ENCODE measurements around the gene P2RX3.

Gene P2RX3

GRCh38 chr11:57309106-57310059 lies 28.8 kb upstream of the P2RX3 start:
- no peak for DNase-seq (ENCODE audit: low read depth in 2 of 2)

GRCh38 chr11:57310091-57310490 lies 28.1 kb upstream of the P2RX3 start:
- no peak for DNase-seq (ENCODE audit: low read depth in 2 of 2)

- no peak for DNase-seq (ENCODE audit: low read depth in 2 of 2)
Observed at GRCh38 chr11:57310630-57311086, 27.5 kb upstream of the P2RX3 start.

GRCh38 chr11:57311109-57311936 lies 26.8 kb upstream of the P2RX3 start:
- no peak for DNase-seq (ENCODE audit: low read depth in 2 of 2)

- DNase-seq (ENCODE audit: low read depth in 2 of 2): no peak
Observed at GRCh38 chr11:57312511-57313021, 25.6 kb upstream of the P2RX3 start.

- DNase-seq (ENCODE audit: low read depth in 2 of 2): no peak
Observed at GRCh38 chr11:57313071-57313787, 24.9 kb upstream of the P2RX3 start.

GRCh38 chr11:57313788-57314135 lies 24.4 kb upstream of the P2RX3 start:
- no peak for DNase-seq (ENCODE audit: low read depth in 2 of 2)

- no peak for DNase-seq (ENCODE audit: low read depth in 2 of 2)
Observed at GRCh38 chr11:57314221-57314973, 23.8 kb upstream of the P2RX3 start.

- no peak for DNase-seq (ENCODE audit: low read depth in 2 of 2)
Observed at GRCh38 chr11:57315491-57315890, 22.7 kb upstream of the P2RX3 start.

- no peak for DNase-seq (ENCODE audit: low read depth in 2 of 2)
Observed at GRCh38 chr11:57316017-57316416, 22.1 kb upstream of the P2RX3 start.

- DNase-seq (ENCODE audit: low read depth in 2 of 2): no peak
Observed at GRCh38 chr11:57318178-57318577, 20.0 kb upstream of the P2RX3 start.

GRCh38 chr11:57320067-57320718 lies 18.0 kb upstream of the P2RX3 start:
- DNase-seq (ENCODE audit: low read depth in 2 of 2): no peak

GRCh38 chr11:57320719-57321387 lies 17.3 kb upstream of the P2RX3 start:
- no peak for DNase-seq (ENCODE audit: low read depth in 2 of 2)

- DNase-seq (ENCODE audit: low read depth in 2 of 2): no peak
Observed at GRCh38 chr11:57321388-57322255, 16.5 kb upstream of the P2RX3 start.

GRCh38 chr11:57322256-57323166 lies 15.6 kb upstream of the P2RX3 start:
- DNase-seq (ENCODE audit: low read depth in 2 of 2): no peak

- DNase-seq (ENCODE audit: low read depth in 2 of 2): no peak
Observed at GRCh38 chr11:57323167-57323854, 14.8 kb upstream of the P2RX3 start.

- no peak for DNase-seq (ENCODE audit: low read depth in 2 of 2)
Observed at GRCh38 chr11:57323855-57324153, 14.3 kb upstream of the P2RX3 start.

Data from stimulated activated CD4-positive, alpha-beta T cell treated with anti-CD3 and anti-CD28 coated beads, Interleukin-1b, Interleukin-23, amount 100 ng/mL, for 1 hour (primary cell).